HFF-Myc (cell line): ENCODE data around the gene CDH13.

Experiments
- DNase-seq: peaks from one replicate; pipeline ENCODE4 v3.0.0-alpha.2; 2011; ENCODE audit warnings: low read depth; ENCODE audit errors: extremely low read depth
- H3K4me3 ChIP-seq: replicated peaks from 2 replicates; pipeline ENCODE4 v1.5.1; 2011; ENCODE audit warnings: low read depth, mild to moderate bottlenecking, control low read depth, low read length
- TF ChIP-seq, protein P1 (sequence below): IDR thresholded peaks from 2 replicates; pipeline ENCODE4 v1.5.1; 2012; ENCODE audit warnings: mild to moderate bottlenecking, low read depth, low read length, control low read depth; ENCODE audit errors: missing control alignments

Gene CDH13

DNA sequence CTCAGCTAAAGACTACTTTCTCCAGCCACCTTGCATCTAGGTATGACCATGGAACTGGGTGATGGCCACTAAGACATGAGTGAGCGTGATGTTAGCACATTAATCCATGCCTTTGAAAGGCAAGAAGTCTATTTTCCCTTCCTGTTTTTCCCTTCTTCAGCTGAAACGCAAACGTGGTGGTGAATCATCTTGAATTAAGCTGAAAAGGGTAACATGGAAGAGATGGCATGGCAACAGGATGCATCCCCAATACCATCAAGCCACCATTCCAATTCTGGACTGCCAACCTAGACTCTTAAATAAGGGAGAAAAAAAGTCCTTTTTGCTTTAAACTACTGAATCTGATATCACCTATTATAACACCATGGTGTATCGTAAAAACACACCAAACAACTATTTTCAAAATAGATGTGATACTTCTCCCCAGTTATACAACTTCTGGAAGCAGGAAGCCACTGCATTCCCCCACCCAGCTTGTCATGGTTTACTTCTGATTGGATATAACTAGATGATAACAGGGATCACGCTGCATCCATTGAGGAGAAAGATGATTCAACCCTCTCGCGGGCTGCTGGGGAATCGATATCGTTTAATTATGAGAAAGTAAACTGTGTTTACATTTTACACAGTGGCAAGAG is 368.6 kb downstream of the CDH13 start:
- H3K4me3 ChIP-seq: peak overlapping the region; percentile 8
- TF ChIP-seq, protein P1, sequence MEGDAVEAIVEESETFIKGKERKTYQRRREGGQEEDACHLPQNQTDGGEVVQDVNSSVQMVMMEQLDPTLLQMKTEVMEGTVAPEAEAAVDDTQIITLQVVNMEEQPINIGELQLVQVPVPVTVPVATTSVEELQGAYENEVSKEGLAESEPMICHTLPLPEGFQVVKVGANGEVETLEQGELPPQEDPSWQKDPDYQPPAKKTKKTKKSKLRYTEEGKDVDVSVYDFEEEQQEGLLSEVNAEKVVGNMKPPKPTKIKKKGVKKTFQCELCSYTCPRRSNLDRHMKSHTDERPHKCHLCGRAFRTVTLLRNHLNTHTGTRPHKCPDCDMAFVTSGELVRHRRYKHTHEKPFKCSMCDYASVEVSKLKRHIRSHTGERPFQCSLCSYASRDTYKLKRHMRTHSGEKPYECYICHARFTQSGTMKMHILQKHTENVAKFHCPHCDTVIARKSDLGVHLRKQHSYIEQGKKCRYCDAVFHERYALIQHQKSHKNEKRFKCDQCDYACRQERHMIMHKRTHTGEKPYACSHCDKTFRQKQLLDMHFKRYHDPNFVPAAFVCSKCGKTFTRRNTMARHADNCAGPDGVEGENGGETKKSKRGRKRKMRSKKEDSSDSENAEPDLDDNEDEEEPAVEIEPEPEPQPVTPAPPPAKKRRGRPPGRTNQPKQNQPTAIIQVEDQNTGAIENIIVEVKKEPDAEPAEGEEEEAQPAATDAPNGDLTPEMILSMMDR: no peak
- DNase-seq: peak; percentile 11

DNA sequence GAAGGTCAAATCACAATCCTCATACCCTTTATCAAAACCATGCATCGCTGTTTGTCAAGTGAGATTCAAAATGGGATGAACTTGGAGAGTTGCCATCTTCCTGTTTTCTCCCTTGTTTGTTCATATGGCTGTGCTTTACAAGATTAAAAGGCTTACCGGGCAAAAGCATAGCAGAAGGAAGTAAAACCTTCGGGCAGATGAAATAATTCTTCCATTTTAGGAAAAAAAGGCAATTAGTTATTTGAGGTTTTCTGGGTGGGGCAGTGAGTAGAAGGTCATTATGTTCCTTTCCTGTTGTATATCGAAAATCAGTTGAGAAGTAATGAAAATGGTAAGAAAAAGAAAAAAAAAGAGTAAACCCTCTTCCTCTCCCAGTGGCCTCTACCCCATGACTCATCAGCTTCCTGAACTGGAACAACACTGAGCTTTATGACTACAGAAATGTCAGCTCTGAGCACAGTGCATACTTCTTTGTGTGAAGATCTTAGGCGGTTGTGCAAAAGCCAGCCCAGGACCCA is 369.2 kb downstream of the CDH13 start:
- peak overlapping the region; percentile 8 for H3K4me3 ChIP-seq
- TF ChIP-seq, protein P1: no peak
- DNase-seq: peak; percentile 91

DNA sequence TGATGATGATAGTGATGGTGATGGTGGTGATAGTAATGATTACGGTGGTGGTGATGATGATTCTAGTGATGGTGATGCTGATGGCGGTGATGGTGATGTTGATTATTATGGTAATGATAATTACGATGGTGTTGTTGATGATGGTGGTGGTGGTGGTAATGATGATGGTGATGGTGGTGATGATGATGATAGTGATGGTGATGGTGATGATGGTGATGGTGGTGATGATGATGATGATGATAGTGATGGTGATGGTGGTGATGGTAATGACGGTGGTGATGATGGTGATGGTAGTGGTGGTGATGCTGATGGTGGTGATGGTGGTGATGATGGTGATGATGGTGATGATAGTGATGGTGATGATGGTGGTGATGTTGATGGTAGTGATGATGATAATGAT is 370.0 kb downstream of the CDH13 start:
- DNase-seq: no peak
- TF ChIP-seq, protein P1: no peak
- H3K4me3 ChIP-seq: no peak overlapping the region

DNA sequence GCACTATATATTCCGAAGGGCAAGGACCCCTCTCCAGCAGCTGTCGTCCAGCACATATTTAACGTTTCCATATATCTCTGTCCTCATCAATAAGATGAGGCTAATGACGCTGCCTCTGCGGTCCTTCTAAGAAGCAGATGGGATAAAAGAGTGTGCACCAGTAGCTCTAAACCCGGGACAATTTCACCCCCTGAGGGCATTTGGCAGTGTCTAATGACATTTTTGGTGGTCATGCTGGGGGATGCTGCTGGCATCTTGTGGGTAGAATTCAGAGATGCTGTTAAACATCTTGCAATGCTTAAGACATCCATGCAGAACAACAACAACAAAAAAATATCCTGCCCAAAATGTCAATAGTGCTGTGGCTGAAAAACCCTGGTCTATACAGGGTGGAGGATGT is 372.9 kb downstream of the CDH13 start:
- TF ChIP-seq, protein P1: no peak
- DNase-seq: no peak
- no peak overlapping the region for H3K4me3 ChIP-seq

DNA sequence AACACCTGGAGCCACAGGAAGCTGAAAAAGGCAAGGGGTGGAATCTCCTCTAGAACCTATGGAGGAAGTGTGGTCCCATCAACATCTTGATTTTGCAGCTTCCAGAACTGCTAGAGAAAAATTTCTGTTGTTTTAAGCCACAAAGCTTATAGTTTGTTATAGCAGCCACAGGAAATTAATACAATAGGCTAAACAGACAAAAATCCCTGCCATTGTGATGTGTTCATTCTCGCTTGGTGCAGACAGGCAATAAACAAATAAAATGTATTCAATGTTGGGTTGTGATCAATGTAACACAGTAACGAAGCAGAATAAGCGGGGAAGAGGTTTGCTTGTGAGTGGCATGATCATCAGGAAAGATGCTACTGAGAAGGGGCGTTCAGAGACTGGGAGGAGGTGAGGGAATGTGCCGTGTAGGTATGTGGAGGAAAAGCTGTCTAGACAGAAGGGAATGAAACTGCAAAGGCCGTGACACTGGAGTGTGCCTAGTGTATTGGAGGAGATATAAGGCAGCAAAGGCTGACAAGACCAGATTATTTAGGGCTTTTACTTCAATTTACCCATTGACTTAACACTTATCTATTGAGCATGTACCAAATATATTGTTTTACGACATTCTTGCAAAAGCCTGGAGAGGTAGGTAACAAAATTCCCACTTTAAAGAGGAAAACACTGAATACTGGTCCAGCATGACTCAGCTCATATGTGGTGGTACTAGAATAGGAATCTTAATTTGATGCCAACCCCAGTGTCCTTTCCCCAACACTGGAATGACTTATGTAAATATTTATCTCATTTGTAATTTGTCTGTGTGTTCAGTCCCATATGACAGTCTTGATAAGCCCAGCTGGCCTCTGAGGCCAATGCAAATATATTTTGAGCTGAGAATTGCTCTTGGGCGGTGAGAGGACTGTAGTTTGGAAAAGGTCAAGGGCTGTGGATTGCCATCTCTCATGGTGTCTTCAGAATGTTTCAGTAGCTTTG is 375.9 kb downstream of the CDH13 start:
- H3K4me3 ChIP-seq: no peak overlapping the region
- TF ChIP-seq, protein P1: no peak
- no peak for DNase-seq

DNA sequence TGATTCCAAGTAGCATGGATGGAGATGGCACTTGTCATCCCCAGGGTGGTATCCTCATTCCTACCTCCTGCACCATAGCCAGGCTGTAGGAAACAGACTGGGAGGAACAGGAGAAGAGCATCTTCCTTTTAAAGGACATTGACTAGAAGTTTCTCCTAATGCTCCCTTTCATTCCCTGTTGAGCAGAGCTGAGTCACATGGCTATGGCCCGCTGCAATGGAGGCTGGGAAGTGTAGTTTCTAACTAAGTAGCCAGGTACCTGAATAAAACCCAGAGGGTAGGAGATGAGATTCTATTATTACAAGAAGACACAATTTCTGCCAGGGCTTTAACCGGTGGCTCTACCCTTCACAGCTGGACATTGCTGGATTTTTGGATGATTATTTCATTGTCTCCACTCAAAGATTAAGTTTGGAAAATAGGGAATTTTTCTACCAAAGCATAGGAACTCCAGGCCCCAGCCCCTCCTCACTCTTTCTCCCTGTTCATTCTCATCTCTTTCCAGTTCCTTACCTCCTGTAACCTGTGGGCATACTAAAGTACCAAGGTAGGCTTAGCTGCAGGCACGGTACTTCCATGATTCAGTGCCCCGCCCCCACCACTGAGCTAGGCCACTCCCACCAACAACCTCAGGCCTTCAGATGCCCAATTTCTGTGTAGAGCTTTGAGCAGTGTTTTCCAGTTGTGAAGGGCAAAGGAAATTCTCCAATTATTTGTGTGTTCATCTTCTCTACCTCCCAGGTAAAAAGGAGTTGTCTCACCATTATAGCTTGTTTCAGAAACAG is 378.3 kb downstream of the CDH13 start:
- DNase-seq: no peak
- H3K4me3 ChIP-seq: no peak overlapping the region
- TF ChIP-seq, protein P1: no peak
